Activated naive CD4-positive, alpha-beta T cell treated with anti-CD3 and anti-CD28 coated beads for 36 hours (primary cell): ENCODE data around the gene CLEC1B. TPM values are rescaled to one million over a fixed set of nuclear protein-coding genes. Genes with fewer than 3 reads are reported as not detected.
"Not testable (repeated sequence)": the region's sequence is repeated elsewhere in the genome, so short reads cannot be mapped to it uniquely, and the experiment has no call there.

Experiments
- CTCF ChIA-PET: fragments of 350-600 bp; sonication (Branson Sonifier 250); formaldehyde crosslinking; loops from one replicate; lab custom pipeline; 2021; ENCODE audit warnings: antibody characterized with exemption; lab: Charles Lee
- DNase-seq: peaks from one replicate; pipeline ENCODE4 v3.0.0-alpha.2; 2020
- H3K27ac Mint-ChIP-seq: one replicate; pipeline ENCODE4 v1.8.0; 2021; ENCODE audit warnings: mild to moderate bottlenecking, mixed read lengths
- H3K27me3 Mint-ChIP-seq: one replicate; pipeline ENCODE4 v1.8.0; 2021; ENCODE audit warnings: low read depth, mixed read lengths
- H3K36me3 Mint-ChIP-seq: one replicate; pipeline ENCODE4 v1.8.0; 2021; ENCODE audit warnings: low read depth, mixed read lengths
- H3K4me1 Mint-ChIP-seq: one replicate; pipeline ENCODE4 v1.8.0; 2021; ENCODE audit warnings: low read depth, mixed read lengths
- H3K4me3 Mint-ChIP-seq: one replicate; pipeline ENCODE4 v1.8.0; 2021; ENCODE audit warnings: mild to moderate bottlenecking, moderate library complexity, mixed read lengths
- H3K9me3 Mint-ChIP-seq: one replicate; pipeline ENCODE4 v1.8.0; 2021; ENCODE audit warnings: mixed read lengths
- intact Hi-C: fragments of 100-400 bp; cut with micrococcal nuclease; formaldehyde crosslinking; loops from one replicate; pipeline ENCODE4 v1.15.1; 2023
- total RNA-seq, 2 experiments: library from RNA; stranded (reverse); gene quantifications; one replicate each; pipeline ENCODE4 v1.2.3, GENCODE V29; 2021

The CLEC1B gene
- total RNA-seq, 2 experiments from 2014 or later = not detected

GRCh38 chr12:9973949-9974348, 25.0 kb downstream of the CLEC1B start:
- Mint-ChIP-seq H3K27me3 (peaks cover 3% of the 10 kb centered on the region), H3K9me3 (peaks cover 6% of the 10 kb centered on the region), H3K36me3 (no peaks in the 10 kb centered on the region), H3K4me1 (no peaks in the 10 kb centered on the region), H3K4me3 (no peak overlapping the region), H3K27ac (no peak overlapping the region)
- DNase-seq = no peak
- CTCF ChIA-PET = no interaction called here
- intact Hi-C loops = no loop called here

DNA sequence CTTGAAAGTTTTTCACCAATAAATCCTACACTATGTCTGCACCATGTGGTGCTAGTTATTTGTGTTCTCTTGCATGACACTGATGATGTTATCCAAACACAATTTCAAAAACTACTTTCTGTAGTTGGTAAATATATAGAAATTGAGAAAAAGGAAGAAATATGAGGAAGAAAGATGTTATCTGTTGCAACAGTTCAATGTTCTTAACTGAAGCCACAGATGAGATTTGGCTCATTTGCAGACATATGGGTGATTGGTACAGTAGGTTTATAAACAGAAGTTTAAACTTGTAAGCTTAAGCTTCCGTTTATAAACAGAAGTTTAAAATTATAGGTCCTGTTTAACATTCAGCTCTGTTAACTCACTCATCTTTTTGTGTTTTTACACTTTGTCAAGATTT, 27.7 kb downstream of the CLEC1B start, which contains the start of gene CLEC12A:
Gene CLEC12A, plus strand, starts transcription at position 229 of the 400 bp plus-strand sequence. CDS start 188 bp downstream, outside the sequence.
- no peaks in the 10 kb centered on the region for H3K36me3 Mint-ChIP-seq
- no peak within 1 kb of the TSS for H3K4me3 Mint-ChIP-seq
- DNase-seq = no peak
- CTCF ChIA-PET = interaction anchor here (0.7 kb wide), 1 partner anchor 44 kb away, joined by 3 read pairs; no protein-coding TSS in a partner anchor
- intact Hi-C loops = no loop called here
- peaks cover 3% of the 10 kb centered on the region for H3K27me3 Mint-ChIP-seq
- H3K9me3 Mint-ChIP-seq = peaks cover 10% of the 10 kb centered on the region
- H3K4me1 Mint-ChIP-seq = no peaks in the 10 kb centered on the region
- no peak within 1 kb of the TSS for H3K27ac Mint-ChIP-seq

GRCh38 chr12:9969673-9970072, 29.2 kb downstream of the CLEC1B start:
- no peaks in the 10 kb centered on the region for H3K27me3 Mint-ChIP-seq
- intact Hi-C loops = no loop called here
- H3K36me3 Mint-ChIP-seq = no peaks in the 10 kb centered on the region
- no peaks in the 10 kb centered on the region for H3K4me1 Mint-ChIP-seq
- peaks cover 4% of the 10 kb centered on the region for H3K9me3 Mint-ChIP-seq
- H3K27ac Mint-ChIP-seq = no peak overlapping the region
- no peak for DNase-seq
- no peak overlapping the region for H3K4me3 Mint-ChIP-seq
- CTCF ChIA-PET = no interaction called here

GRCh38 chr12:9961901-9962300, 37.0 kb downstream of the CLEC1B start:
- H3K27ac Mint-ChIP-seq = no peak overlapping the region
- intact Hi-C loops = no loop called here
- CTCF ChIA-PET = interaction anchor here (1.0 kb wide), 1 partner anchor 58 kb away, joined by 3 read pairs; no protein-coding TSS in a partner anchor
- H3K9me3 Mint-ChIP-seq = peaks cover 2% of the 10 kb centered on the region
- no peaks in the 10 kb centered on the region for H3K36me3 Mint-ChIP-seq
- no peak for DNase-seq
- peaks cover 26% of the 10 kb centered on the region for H3K4me1 Mint-ChIP-seq
- no peak overlapping the region for H3K4me3 Mint-ChIP-seq
- H3K27me3 Mint-ChIP-seq = no peaks in the 10 kb centered on the region

DNA sequence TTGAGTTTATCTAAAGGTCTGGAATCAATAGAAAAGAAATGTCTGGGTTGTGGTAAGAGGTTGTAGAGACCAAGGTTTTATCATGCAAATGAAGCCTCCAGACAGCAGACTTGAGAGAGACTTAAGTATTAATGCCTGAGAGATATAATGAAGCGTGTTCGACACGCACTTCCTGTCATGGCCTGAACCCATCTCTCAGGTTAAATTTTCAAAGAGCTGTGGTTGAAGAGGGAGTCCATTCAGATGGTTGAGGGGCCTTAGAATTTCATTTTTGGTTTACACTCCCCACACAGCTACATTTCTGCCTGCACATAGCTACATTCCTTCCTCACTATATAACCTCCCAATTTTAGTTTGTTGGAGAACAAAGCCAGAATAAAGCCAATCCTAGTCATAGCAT, 37.8 kb downstream of the CLEC1B start:
- peaks cover 27% of the 10 kb centered on the region for H3K4me1 Mint-ChIP-seq
- no peak overlapping the region for H3K27ac Mint-ChIP-seq
- H3K4me3 Mint-ChIP-seq = no peak overlapping the region
- CTCF ChIA-PET = interaction anchor here (1.0 kb wide), 1 partner anchor 57 kb away, joined by 3 read pairs; no protein-coding TSS in a partner anchor
- no peak for DNase-seq
- no peaks in the 10 kb centered on the region for H3K27me3 Mint-ChIP-seq
- intact Hi-C loops = no loop called here
- no peaks in the 10 kb centered on the region for H3K9me3 Mint-ChIP-seq
- no peaks in the 10 kb centered on the region for H3K36me3 Mint-ChIP-seq

- H3K36me3 Mint-ChIP-seq = no peaks in the 10 kb centered on the region
- no peak for DNase-seq
- H3K27me3 Mint-ChIP-seq = no peaks in the 10 kb centered on the region
- no peak overlapping the region for H3K4me3 Mint-ChIP-seq
- peaks cover 33% of the 10 kb centered on the region for H3K4me1 Mint-ChIP-seq
- intact Hi-C loops = no loop called here
- CTCF ChIA-PET = no interaction called here
- H3K27ac Mint-ChIP-seq = no peak overlapping the region
- no peaks in the 10 kb centered on the region for H3K9me3 Mint-ChIP-seq
Observed at GRCh38 chr12:9960590-9960989, 38.3 kb downstream of the CLEC1B start.

DNA sequence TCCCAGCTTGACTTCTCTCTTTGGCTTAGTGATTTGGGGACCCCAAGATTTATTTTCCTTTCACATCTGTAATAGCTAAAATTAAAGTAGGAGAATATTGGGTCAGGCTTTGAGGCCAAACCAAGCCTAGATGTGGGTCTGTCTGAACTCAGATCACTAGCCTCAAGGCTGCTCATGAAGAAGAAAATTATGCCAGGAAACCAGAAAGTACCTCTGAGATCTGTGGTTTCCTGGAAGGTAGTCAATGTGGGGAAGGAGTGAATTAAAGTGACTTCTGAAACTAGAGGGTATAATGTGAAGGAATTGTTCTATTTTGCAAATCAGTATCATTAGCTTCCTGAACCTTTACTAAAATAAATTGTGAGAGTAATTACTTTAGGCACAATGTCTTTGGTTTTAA, 41.1 kb downstream of the CLEC1B start:
- CTCF ChIA-PET = interaction anchor here (1.1 kb wide), 1 partner anchor 50 kb away, joined by 3 read pairs; no protein-coding TSS in a partner anchor
- no peaks in the 10 kb centered on the region for H3K9me3 Mint-ChIP-seq
- no peaks in the 10 kb centered on the region for H3K36me3 Mint-ChIP-seq
- no peaks in the 10 kb centered on the region for H3K27me3 Mint-ChIP-seq
- no peak overlapping the region for H3K4me3 Mint-ChIP-seq
- H3K4me1 Mint-ChIP-seq = peaks cover 33% of the 10 kb centered on the region
- intact Hi-C loops = no loop called here
- DNase-seq = no peak
- no peak overlapping the region for H3K27ac Mint-ChIP-seq

- H3K9me3 Mint-ChIP-seq, H3K4me3 Mint-ChIP-seq: not testable (repeated sequence)
- peaks cover 54% of the 10 kb centered on the region for H3K4me1 Mint-ChIP-seq
Observed at GRCh38 chr12:9952954-9953729, 45.8 kb downstream of the CLEC1B start.

DNA sequence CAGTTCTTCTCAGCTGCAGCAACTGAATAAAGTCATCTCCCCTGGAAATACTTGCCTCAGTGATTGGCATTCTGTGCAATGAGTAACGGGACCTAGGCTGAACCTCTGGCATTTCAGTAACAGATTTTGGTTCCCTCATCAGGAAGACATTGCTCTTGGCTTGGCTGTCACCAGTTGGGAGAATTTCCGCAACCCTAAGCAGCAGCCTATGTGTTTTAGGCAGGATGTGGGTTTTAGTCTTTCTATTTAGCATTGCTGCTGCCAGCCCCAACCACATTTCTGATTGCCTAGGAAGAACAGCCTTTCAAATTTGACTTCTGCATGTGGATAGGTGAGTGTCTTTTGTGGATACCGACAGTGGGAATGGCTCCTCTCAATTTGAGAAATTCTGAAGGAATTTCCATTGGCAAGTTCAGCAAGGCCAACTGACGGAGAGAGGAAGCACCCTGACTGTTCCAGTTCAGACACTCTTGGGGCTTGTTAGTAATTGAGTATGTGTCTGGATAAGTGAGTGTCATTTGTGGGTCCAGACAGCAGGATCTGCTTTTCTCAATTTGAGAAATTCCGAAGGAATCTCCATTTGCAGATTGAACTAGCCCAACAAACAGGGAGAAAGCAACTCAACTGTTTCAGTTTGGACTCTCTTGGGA, 47.8 kb downstream of the CLEC1B start:
- peak; percentile 59 for DNase-seq
- CTCF ChIA-PET = no interaction called here
- no peaks in the 10 kb centered on the region for H3K36me3 Mint-ChIP-seq
- peaks cover 45% of the 10 kb centered on the region for H3K4me1 Mint-ChIP-seq
- peak overlapping the region; percentile 41 for H3K27ac Mint-ChIP-seq
- H3K4me3 Mint-ChIP-seq = no peak overlapping the region
- intact Hi-C loops = no loop called here
- H3K9me3 Mint-ChIP-seq = no peaks in the 10 kb centered on the region
- no peaks in the 10 kb centered on the region for H3K27me3 Mint-ChIP-seq

More at GRCh38 chr12:9952954-9953729, 45.8 kb downstream of the CLEC1B start:
- H3K27me3 Mint-ChIP-seq, CTCF ChIA-PET, H3K27ac Mint-ChIP-seq, DNase-seq, intact Hi-C loops, H3K36me3 Mint-ChIP-seq: not testable (repeated sequence)

DNA sequence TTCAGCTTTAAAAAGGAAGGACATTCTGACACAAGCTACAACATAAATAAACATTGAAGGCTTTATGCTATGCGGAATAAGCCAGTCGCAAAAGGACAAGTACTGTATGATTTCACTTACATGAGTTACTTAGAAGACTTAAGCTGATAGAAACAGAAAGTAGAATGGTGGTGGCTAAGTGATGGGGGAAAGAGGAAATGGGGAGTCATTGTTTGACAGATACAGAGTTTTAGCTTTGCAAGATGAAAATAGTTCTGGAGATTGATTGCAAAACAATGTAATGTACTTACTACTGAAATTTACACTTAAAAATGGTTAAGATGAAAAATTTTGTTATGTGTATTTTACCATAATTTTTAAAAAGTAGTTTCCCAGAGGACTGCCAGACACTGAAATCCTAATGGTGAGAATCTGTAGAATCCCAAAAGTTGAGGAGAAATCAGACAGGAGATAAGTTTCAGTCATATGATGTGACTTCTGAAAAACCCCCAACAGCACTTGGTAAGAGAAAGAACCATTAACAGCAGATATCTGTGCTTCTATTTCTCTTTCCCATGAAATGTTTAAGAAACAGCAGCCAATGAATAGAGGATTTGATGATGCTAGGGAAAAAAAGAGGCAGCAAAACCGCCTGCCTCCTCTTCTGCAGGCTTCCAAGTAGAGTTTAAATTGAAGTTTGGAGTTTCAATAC, 50.2 kb downstream of the CLEC1B start:
- CTCF ChIA-PET = interaction anchor here (0.8 to 1.0 kb wide), 2 partner anchors 8 to 191 kb away, joined by 3 to 5 read pairs; no protein-coding TSS in a partner anchor

DNA sequence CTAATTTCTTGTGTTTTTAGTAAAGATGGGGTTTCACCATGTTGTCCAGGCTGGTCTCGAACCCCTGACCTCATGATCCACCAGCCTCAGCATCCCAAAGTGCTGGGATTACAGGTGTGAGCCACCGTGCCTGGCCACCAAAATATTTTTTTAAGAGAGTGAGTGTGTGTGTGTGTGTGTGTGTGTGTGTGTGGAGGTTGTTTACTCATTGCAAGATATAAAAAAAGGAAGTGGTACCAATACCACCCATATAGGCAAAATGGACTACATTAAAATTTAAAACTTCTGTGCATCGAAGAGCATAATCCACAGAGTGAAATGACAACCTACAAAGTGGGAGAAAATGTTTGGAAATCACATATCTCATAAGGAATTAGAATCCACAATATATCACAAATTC, 51.2 kb downstream of the CLEC1B start:
- intact Hi-C loops = loop anchor here (1.0 to 10.0 kb wide), 4 partner anchors 78 to 667 kb away; partner anchors contain the start of genes CLEC2B and MAGOHB
- H3K27me3 Mint-ChIP-seq = no peaks in the 10 kb centered on the region
- no peaks in the 10 kb centered on the region for H3K9me3 Mint-ChIP-seq
- no peak overlapping the region for H3K4me3 Mint-ChIP-seq
- no peak overlapping the region for H3K27ac Mint-ChIP-seq
- CTCF ChIA-PET = no interaction called here
- H3K4me1 Mint-ChIP-seq = peaks cover 50% of the 10 kb centered on the region
- H3K36me3 Mint-ChIP-seq = no peaks in the 10 kb centered on the region
- DNase-seq = no peak

More for the DNA sequence above, 50.2 kb downstream of the CLEC1B start:
- H3K4me1 Mint-ChIP-seq = peaks cover 48% of the 10 kb centered on the region
- no peak overlapping the region for H3K4me3 Mint-ChIP-seq
- intact Hi-C loops = loop anchor here (1.0 to 10.0 kb wide), 4 partner anchors 79 to 666 kb away; partner anchors contain the start of genes CLEC2B and MAGOHB
- no peaks in the 10 kb centered on the region for H3K36me3 Mint-ChIP-seq
- DNase-seq = peak; percentile 20
- H3K9me3 Mint-ChIP-seq = no peaks in the 10 kb centered on the region
- H3K27me3 Mint-ChIP-seq = no peaks in the 10 kb centered on the region
- H3K27ac Mint-ChIP-seq = no peak overlapping the region

- CTCF ChIA-PET = interaction anchor here (0.9 to 1.3 kb wide), 2 partner anchors 13 to 26 kb away, joined by 3 to 4 read pairs; partner anchors contain the start of gene CLEC2A
- Mint-ChIP-seq H3K36me3 (no peaks in the 10 kb centered on the region), H3K4me3 (peak overlapping the region; percentile 63)
Observed at GRCh38 chr12:9944391-9944790, 54.5 kb downstream of the CLEC1B start.

More at GRCh38 chr12:9944391-9944790, 54.5 kb downstream of the CLEC1B start:
- peak overlapping the region; percentile 65 for H3K27ac Mint-ChIP-seq
- peaks cover 40% of the 10 kb centered on the region for H3K4me1 Mint-ChIP-seq
- H3K27me3 Mint-ChIP-seq = no peaks in the 10 kb centered on the region
- intact Hi-C loops = loop anchor here (2.0 to 10.0 kb wide), 3 partner anchors 38 to 702 kb away; partner anchors contain the start of gene MAGOHB
- no peaks in the 10 kb centered on the region for H3K9me3 Mint-ChIP-seq
- DNase-seq = no peak
